Activated naive CD8-positive, alpha-beta T cell treated with anti-CD3 and anti-CD28 coated beads, Interleukin-2, amount 10 ng/mL, durations not matched to agents 7 days and 5 days (primary cell): ENCODE measurements around the gene PKDCC. TPM values are rescaled to one million over a fixed set of nuclear protein-coding genes. Genes with fewer than 3 reads are reported as not detected.
"Not testable (repeated sequence)": the region's sequence is repeated elsewhere in the genome, so short reads cannot be mapped to it uniquely, and the experiment has no call there.

Source experiments
- ATAC-seq: fragments of 150-1000 bp; cut with Tn5 transposase; one replicate; pipeline ENCODE4 v1.10.0; 2021; ENCODE audit warnings: low read depth, moderate library complexity
- POLR2A ChIA-PET: fragments of 350-600 bp; sonication (Branson Sonifier 250); formaldehyde crosslinking; loops from one replicate; lab custom pipeline; 2021; ENCODE audit warnings: antibody characterized with exemption; lab: Charles Lee
- DNase-seq: peaks from one replicate; pipeline ENCODE4 v3.0.0; 2021
- H3K27ac Mint-ChIP-seq: one replicate; pipeline ENCODE4 v1.8.0; 2022; ENCODE audit warnings: mild to moderate bottlenecking, mixed read lengths
- H3K27me3 Mint-ChIP-seq: one replicate; pipeline ENCODE4 v1.8.0; 2022; ENCODE audit warnings: mild to moderate bottlenecking, moderate library complexity, mixed read lengths
- H3K36me3 Mint-ChIP-seq: one replicate; pipeline ENCODE4 v1.8.0; 2021; ENCODE audit warnings: mild to moderate bottlenecking, mixed read lengths
- H3K4me1 Mint-ChIP-seq: one replicate; pipeline ENCODE4 v1.8.0; 2021; ENCODE audit warnings: mixed read lengths
- H3K4me3 Mint-ChIP-seq: one replicate; pipeline ENCODE4 v1.8.0; 2022; ENCODE audit warnings: mild to moderate bottlenecking, moderate library complexity, mixed read lengths
- H3K9me3 Mint-ChIP-seq: one replicate; pipeline ENCODE4 v1.8.0; 2021; ENCODE audit warnings: mixed read lengths
- total RNA-seq, 2 experiments: library from RNA; stranded (reverse); gene quantifications; one replicate each; pipeline ENCODE4 v1.2.3, GENCODE V29; 2021

Gene PKDCC
- total RNA-seq, 2 experiments from 2014 or later: not detected

- no peaks in the 10 kb centered on the region for H3K36me3 Mint-ChIP-seq
- POLR2A ChIA-PET: no interaction called here
- H3K4me1 Mint-ChIP-seq: peaks cover 4% of the 10 kb centered on the region
- no peak for ATAC-seq
- H3K9me3 Mint-ChIP-seq: no peaks in the 10 kb centered on the region
- peaks cover 6% of the 10 kb centered on the region for H3K27me3 Mint-ChIP-seq
- DNase-seq: no peak
- no peak overlapping the region for H3K4me3 Mint-ChIP-seq
- no peak overlapping the region for H3K27ac Mint-ChIP-seq
Observed at GRCh38 chr2:42072349-42073118, 24.7 kb downstream of the PKDCC start.

- POLR2A ChIA-PET: no interaction called here
- ATAC-seq: no peak
- no peak for DNase-seq
- H3K4me1 Mint-ChIP-seq: peaks cover 4% of the 10 kb centered on the region
- H3K9me3 Mint-ChIP-seq: no peaks in the 10 kb centered on the region
- no peak overlapping the region for H3K4me3 Mint-ChIP-seq
- H3K27me3 Mint-ChIP-seq: peaks cover 6% of the 10 kb centered on the region
- H3K27ac Mint-ChIP-seq: no peak overlapping the region
- no peaks in the 10 kb centered on the region for H3K36me3 Mint-ChIP-seq
Observed at GRCh38 chr2:42073739-42074503, 26.1 kb downstream of the PKDCC start.

GRCh38 chr2:42074661-42075060, 26.8 kb downstream of the PKDCC start:
- Mint-ChIP-seq H3K36me3 (no peaks in the 10 kb centered on the region), H3K9me3 (no peaks in the 10 kb centered on the region)
- no peak for ATAC-seq

DNA sequence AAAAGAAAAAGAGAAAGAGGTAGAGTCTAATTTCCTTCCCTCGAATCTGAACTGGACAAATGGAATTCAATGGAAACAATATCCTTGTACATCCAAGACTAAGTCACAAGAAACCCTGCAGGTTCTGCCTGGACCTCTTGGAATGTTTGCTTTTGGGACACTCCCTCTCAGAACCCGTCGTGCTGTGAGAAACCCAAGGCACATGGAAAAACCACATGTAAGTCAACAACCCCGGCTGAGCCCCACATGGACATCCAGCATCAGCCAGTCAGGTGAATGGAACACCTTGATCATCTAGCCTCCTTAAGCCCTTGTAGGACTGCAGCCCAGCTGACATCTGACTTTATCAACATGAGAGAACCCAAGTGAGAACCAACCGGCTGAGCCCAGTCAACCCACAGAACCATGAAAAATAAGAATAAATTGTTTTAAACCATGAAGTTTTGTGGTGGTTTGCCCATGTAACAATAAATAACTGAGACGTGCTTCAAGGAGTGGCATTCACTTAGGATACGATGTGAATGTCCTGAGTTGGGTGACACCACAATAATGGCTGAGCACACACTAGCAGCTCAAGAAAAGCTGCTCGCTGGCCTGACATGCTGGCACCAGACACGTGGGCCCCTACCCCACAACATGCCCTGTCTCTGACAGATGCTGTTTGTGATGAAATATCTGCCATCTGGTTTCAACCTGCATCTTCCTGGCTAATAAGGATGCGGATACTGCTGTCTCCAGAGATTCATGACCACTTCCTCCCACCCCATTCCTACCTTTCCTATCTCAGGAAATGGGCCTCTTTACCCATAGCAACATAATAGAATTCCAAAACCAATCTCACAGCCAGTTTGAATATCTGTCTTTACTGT, 28.8 kb downstream of the PKDCC start:
- Mint-ChIP-seq H3K27ac (no peak overlapping the region), H3K4me3 (no peak overlapping the region), H3K4me1 (peaks cover 4% of the 10 kb centered on the region), H3K9me3 (no peaks in the 10 kb centered on the region), H3K36me3 (no peaks in the 10 kb centered on the region), H3K27me3 (peaks cover 6% of the 10 kb centered on the region)
- POLR2A ChIA-PET: no interaction called here
- no peak for DNase-seq
- no peak for ATAC-seq

More at GRCh38 chr2:42074661-42075060, 26.8 kb downstream of the PKDCC start:
- Mint-ChIP-seq H3K27ac (no peak overlapping the region), H3K27me3 (peaks cover 9% of the 10 kb centered on the region), H3K4me3 (no peak overlapping the region), H3K4me1 (peaks cover 4% of the 10 kb centered on the region)
- DNase-seq: no peak
- POLR2A ChIA-PET: interaction anchor here (0.6 kb wide), 1 partner anchor 132 kb away, joined by 3 read pairs; no protein-coding TSS in a partner anchor

GRCh38 chr2:42077343-42077742, 29.5 kb downstream of the PKDCC start:
- no peak overlapping the region for H3K4me3 Mint-ChIP-seq
- POLR2A ChIA-PET: no interaction called here
- DNase-seq: no peak
- no peaks in the 10 kb centered on the region for H3K9me3 Mint-ChIP-seq
- H3K36me3 Mint-ChIP-seq: no peaks in the 10 kb centered on the region
- peaks cover 6% of the 10 kb centered on the region for H3K27me3 Mint-ChIP-seq
- no peak for ATAC-seq
- H3K27ac Mint-ChIP-seq: no peak overlapping the region
- peaks cover 4% of the 10 kb centered on the region for H3K4me1 Mint-ChIP-seq

DNA sequence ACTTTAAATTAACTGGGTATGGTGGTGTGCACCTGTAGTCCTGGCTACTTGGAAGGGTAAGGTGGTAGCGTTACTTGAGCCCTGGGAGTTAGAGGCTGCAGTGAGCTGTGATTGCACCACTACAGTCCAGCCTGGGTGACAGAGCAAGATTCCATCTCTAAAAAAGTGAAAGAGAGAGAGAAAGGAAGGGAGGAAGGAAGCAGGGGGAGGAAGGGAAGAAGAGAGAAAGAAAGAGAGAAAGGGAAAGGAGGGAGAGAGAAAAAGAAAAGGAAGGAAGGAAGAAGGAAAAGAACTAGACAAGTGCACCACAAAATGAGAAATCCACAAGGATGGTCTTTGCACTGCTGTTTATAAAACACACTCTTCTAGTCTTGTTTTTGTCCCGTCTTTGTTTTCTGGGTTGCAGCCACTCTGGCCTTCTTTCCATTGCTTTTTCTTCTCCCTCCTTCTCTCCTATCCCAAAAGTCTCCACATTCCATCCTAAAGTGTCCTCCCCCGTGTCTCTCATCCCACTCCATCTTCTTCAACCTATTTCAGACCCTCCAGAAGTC, 32.0 kb downstream of the PKDCC start:
- peaks cover 9% of the 10 kb centered on the region for H3K4me1 Mint-ChIP-seq
- no peaks in the 10 kb centered on the region for H3K36me3 Mint-ChIP-seq
- H3K27me3 Mint-ChIP-seq: peaks cover 10% of the 10 kb centered on the region
- ATAC-seq (no peak), DNase-seq (no peak)
- H3K4me3 Mint-ChIP-seq: no peak overlapping the region
- no peak overlapping the region for H3K27ac Mint-ChIP-seq
- no peaks in the 10 kb centered on the region for H3K9me3 Mint-ChIP-seq
- POLR2A ChIA-PET: no interaction called here

GRCh38 chr2:42081151-42081550, 33.3 kb downstream of the PKDCC start:
- peaks cover 10% of the 10 kb centered on the region for H3K27me3 Mint-ChIP-seq
- not testable (repeated sequence) for H3K27ac Mint-ChIP-seq, ATAC-seq, H3K4me3 Mint-ChIP-seq, H3K36me3 Mint-ChIP-seq, DNase-seq, H3K9me3 Mint-ChIP-seq
- peaks cover 10% of the 10 kb centered on the region for H3K4me1 Mint-ChIP-seq
- POLR2A ChIA-PET: interaction anchor here (0.6 kb wide), 1 partner anchor 28 kb away, joined by 3 read pairs; no protein-coding TSS in a partner anchor

- no peak for ATAC-seq
- no peak overlapping the region for H3K27ac Mint-ChIP-seq
- H3K4me1 Mint-ChIP-seq: peaks cover 14% of the 10 kb centered on the region
- peaks cover 12% of the 10 kb centered on the region for H3K27me3 Mint-ChIP-seq
- POLR2A ChIA-PET: no interaction called here
- H3K9me3 Mint-ChIP-seq: no peaks in the 10 kb centered on the region
- no peak for DNase-seq
- H3K36me3 Mint-ChIP-seq: no peaks in the 10 kb centered on the region
- H3K4me3 Mint-ChIP-seq: no peak overlapping the region
Observed at GRCh38 chr2:42082016-42082415, 34.2 kb downstream of the PKDCC start.

GRCh38 chr2:42084231-42084671, 36.4 kb downstream of the PKDCC start:
- no peak overlapping the region for H3K27ac Mint-ChIP-seq
- DNase-seq: no peak
- H3K4me3 Mint-ChIP-seq: no peak overlapping the region
- peaks cover 11% of the 10 kb centered on the region for H3K4me1 Mint-ChIP-seq
- no peaks in the 10 kb centered on the region for H3K36me3 Mint-ChIP-seq
- POLR2A ChIA-PET: no interaction called here
- peaks cover 12% of the 10 kb centered on the region for H3K27me3 Mint-ChIP-seq
- H3K9me3 Mint-ChIP-seq: no peaks in the 10 kb centered on the region
- ATAC-seq: no peak

- POLR2A ChIA-PET, H3K27ac Mint-ChIP-seq, H3K36me3 Mint-ChIP-seq, H3K4me3 Mint-ChIP-seq, DNase-seq, H3K9me3 Mint-ChIP-seq, ATAC-seq, H3K27me3 Mint-ChIP-seq: not testable (repeated sequence)
- H3K4me1 Mint-ChIP-seq: peaks cover 11% of the 10 kb centered on the region
Observed at GRCh38 chr2:42085070-42085469, 37.2 kb downstream of the PKDCC start.

GRCh38 chr2:42085706-42086487, 38.1 kb downstream of the PKDCC start:
- H3K27me3 Mint-ChIP-seq: peaks cover 12% of the 10 kb centered on the region
- no peaks in the 10 kb centered on the region for H3K9me3 Mint-ChIP-seq
- ATAC-seq: no peak
- POLR2A ChIA-PET: no interaction called here
- no peak overlapping the region for H3K4me3 Mint-ChIP-seq
- no peak for DNase-seq
- H3K27ac Mint-ChIP-seq: no peak overlapping the region
- no peaks in the 10 kb centered on the region for H3K36me3 Mint-ChIP-seq
- H3K4me1 Mint-ChIP-seq: peaks cover 11% of the 10 kb centered on the region

- ATAC-seq: peak; percentile 43
- Mint-ChIP-seq H3K9me3 (no peaks in the 10 kb centered on the region), H3K4me1 (peaks cover 11% of the 10 kb centered on the region), H3K36me3 (no peaks in the 10 kb centered on the region), H3K4me3 (no peak overlapping the region), H3K27ac (no peak overlapping the region), H3K27me3 (peaks cover 12% of the 10 kb centered on the region)
- DNase-seq: no peak
- POLR2A ChIA-PET: no interaction called here
Observed at GRCh38 chr2:42086500-42086953, 38.7 kb downstream of the PKDCC start.
